Lung (tissue), 12 donors: ENCODE results near the gene CRB3. TPM values are rescaled to one million over a fixed set of nuclear protein-coding genes. Genes with fewer than 3 reads are reported as not detected.

Experiments
- ATAC-seq: fragments of 200-7000 bp; cut with Tn5 transposase; one replicate; pipeline ENCODE4 v1.9.1; 2020; ENCODE audit warnings: moderate number of reproducible peaks; ENCODE audit not compliant: insufficient read depth, low FRiP score
- DNase-seq, 3 donors: peaks; one replicate each; pipeline ENCODE4 v3.0.0-alpha.2; 2013 to 2017
- H3K27ac ChIP-seq, 2 donors: one replicate each; pipeline ENCODE4 v1.5.1; 2013; ENCODE audit warnings: mild to moderate bottlenecking in 2 of 2, moderate library complexity in 2 of 2, control low read depth in 1 of 2, inconsistent platforms in 1 of 2, low read depth in 1 of 2, low read length in 1 of 2
- H3K27me3 ChIP-seq, 3 donors: one replicate each; pipeline ENCODE4 v1.5.1; 2013; ENCODE audit warnings: low read length in 2 of 3; ENCODE audit not compliant: control insufficient read depth in 3 of 3, insufficient read depth in 3 of 3
- H3K36me3 ChIP-seq, 4 donors: one replicate each; pipeline ENCODE4 v1.5.1; 2013; ENCODE audit warnings: low read length in 4 of 4, mild to moderate bottlenecking in 1 of 4, moderate library complexity in 1 of 4; ENCODE audit not compliant: control insufficient read depth in 4 of 4, insufficient read depth in 4 of 4
- H3K4me1 ChIP-seq, 5 donors: one replicate each; pipeline ENCODE4 v1.5.1; 2013; ENCODE audit warnings: low read length in 5 of 5, mild to moderate bottlenecking in 2 of 5, moderate library complexity in 1 of 5; ENCODE audit not compliant: control insufficient read depth in 5 of 5, insufficient read depth in 5 of 5
- H3K4me3 ChIP-seq: one replicate; pipeline ENCODE4 v1.5.1; 2013; ENCODE audit warnings: mild to moderate bottlenecking, control low read depth, moderate library complexity
- H3K9ac ChIP-seq, 2 donors: one replicate each; pipeline ENCODE4 v1.5.1; 2013; ENCODE audit warnings: low read length in 2 of 2, control low read depth in 1 of 2; ENCODE audit not compliant: insufficient read depth in 1 of 2
- H3K9me3 ChIP-seq, 4 donors: one replicate each; pipeline ENCODE4 v1.5.1; 2013; ENCODE audit warnings: low read length in 3 of 4, mild to moderate bottlenecking in 1 of 4, moderate library complexity in 1 of 4; ENCODE audit not compliant: control insufficient read depth in 4 of 4, insufficient read depth in 3 of 4
- CTCF ChIP-seq: IDR thresholded peaks from 2 replicates; pipeline ENCODE4 v1.5.1; 2012; ENCODE audit warnings: mild to moderate bottlenecking; ENCODE audit errors: control extremely low read depth, extremely low read depth
- WGBS, 2 donors: extraction: QIAGEN DNeasy Blood & Tissue Kit; methylation state at CpG; one replicate each; pipeline ENCODE4 v1.1.7; 2013; 5-methylcytosine and 5-hydroxymethylcytosine counted together
- polyA plus RNA-seq, 2 donors: library from polyadenylated mRNA; stranded (reverse); fragments of 200-250 nt; gene quantifications; one replicate each; pipeline ENCODE4 v1.2.1, GENCODE V29; 2013
- total RNA-seq, 2 donors: library from RNA; depleted of rRNA in 1 of 2; stranded (reverse); fragments of >200 nt in 1 of 2; gene quantifications; one replicate each; pipeline ENCODE4 v1.2.1, GENCODE V29; 2014 to 2021
- donor health status: control.
- donor health status: control.
- donor health status: Bipolar disorder and iron deficiency.
- donor health status: healthy.
- donor health status: DM: yes; HTN: yes; CAD: no.

Gene CRB3
- total and polyA plus RNA-seq, 4 donors = 22.5 to 81.8 (median 53.0) TPM

- H3K4me3 ChIP-seq = no peak overlapping the region
- DNase-seq (no peak), ATAC-seq (no peak)
- TF ChIP-seq CTCF = no peak
- no peak overlapping the region for H3K27ac ChIP-seq
- no peaks in the 10 kb centered on the region for H3K4me1 ChIP-seq
- WGBS, 2 donors = 65 to 80% methylated on average over 8 of the region's 8 CpGs
- H3K9me3 ChIP-seq = peaks cover 0 to 2% (median 0%) of the 10 kb centered on the region in 4 donors
- no peaks in the 10 kb centered on the region for H3K27me3 ChIP-seq
- no peak overlapping the region for H3K9ac ChIP-seq
- no peaks in the 10 kb centered on the region for H3K36me3 ChIP-seq
Observed at GRCh38 chr19:6484230-6484629, 20.2 kb downstream of the CRB3 start.

GRCh38 chr19:6484831-6485230 is 20.8 kb downstream of the CRB3 start:
- TF ChIP-seq CTCF = no peak
- H3K36me3 ChIP-seq = no peaks in the 10 kb centered on the region
- 93 to 94% methylated on average over 7 of the region's 7 CpGs for WGBS, 2 donors

GRCh38 chr19:6489278-6490061 is 25.4 kb downstream of the CRB3 start:
- TF ChIP-seq CTCF = no peak
- Histone ChIP-seq H3K9ac (no peak overlapping the region), H3K4me3 (no peak overlapping the region), H3K4me1 (no peaks in the 10 kb centered on the region), H3K9me3 (peaks cover 0 to 14% (median 1%) of the 10 kb centered on the region in 4 donors), H3K27ac (no peak overlapping the region), H3K36me3 (no peaks in the 10 kb centered on the region), H3K27me3 (no peaks in the 10 kb centered on the region)
- WGBS, 2 donors = 53 to 65% methylated on average over 15 of the region's 15 CpGs
- ATAC-seq = no peak
- no peak for DNase-seq

More at GRCh38 chr19:6484831-6485230, 20.8 kb downstream of the CRB3 start:
- ATAC-seq (no peak), DNase-seq (no peak)
- no peak overlapping the region for H3K9ac ChIP-seq
- peaks cover 0 to 2% (median 0%) of the 10 kb centered on the region in 4 donors for H3K9me3 ChIP-seq
- no peaks in the 10 kb centered on the region for H3K27me3 ChIP-seq
- no peak overlapping the region for H3K4me3 ChIP-seq
- no peak overlapping the region for H3K27ac ChIP-seq
- no peaks in the 10 kb centered on the region for H3K4me1 ChIP-seq
